M059J (cell line): Measurements from ENCODE around the gene RNF121. TPM values are rescaled to one million over a fixed set of nuclear protein-coding genes. Genes with fewer than 3 reads are reported as not detected.

Source experiments
- DNase-seq: peaks from one replicate; pipeline ENCODE4 v3.0.0-alpha.2; 2012; ENCODE audit warnings: low read depth
- total RNA-seq: library from RNA; depleted of rRNA; stranded (reverse); fragments of >200 nt; shearing (Covaris generic); gene quantifications from 2 replicates; pipeline ENCODE4 v1.2.3, GENCODE V29; 2014

Gene RNF121
- total RNA-seq, 1 experiment from 2014 or later: 33.4 TPM

GRCh38 chr11:71988050-71988449 is 59.2 kb downstream of the RNF121 start:
- DNase-seq: no peak

- no peak for DNase-seq
These were observed 61.9 kb downstream of the RNF121 start for GRCh38 chr11:71990701-71991100.

DNA sequence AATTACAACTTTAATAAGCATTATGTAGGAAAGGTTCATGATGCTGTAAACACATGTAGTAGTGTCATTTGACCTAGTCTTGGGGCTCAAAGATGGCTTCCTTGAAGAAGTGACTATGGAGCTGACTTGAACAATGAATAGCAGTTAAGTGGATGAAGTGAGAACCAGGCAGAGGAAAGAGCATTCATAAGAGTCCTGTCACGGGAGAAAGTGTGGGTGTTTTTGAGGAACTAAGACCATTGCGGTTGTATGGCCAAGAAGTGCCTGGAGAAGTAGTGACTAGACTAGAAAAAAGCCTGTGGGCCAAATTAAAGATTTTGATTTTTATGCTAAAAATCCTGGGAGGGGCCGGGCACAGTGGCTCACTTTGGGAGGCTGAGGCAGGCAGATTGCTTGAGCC is 62.6 kb downstream of the RNF121 start:
- DNase-seq: no peak

- DNase-seq: no peak
These were observed 63.4 kb downstream of the RNF121 start for GRCh38 chr11:71992136-71992730.

GRCh38 chr11:71994786-71995185 is 65.9 kb downstream of the RNF121 start:
- no peak for DNase-seq

DNA sequence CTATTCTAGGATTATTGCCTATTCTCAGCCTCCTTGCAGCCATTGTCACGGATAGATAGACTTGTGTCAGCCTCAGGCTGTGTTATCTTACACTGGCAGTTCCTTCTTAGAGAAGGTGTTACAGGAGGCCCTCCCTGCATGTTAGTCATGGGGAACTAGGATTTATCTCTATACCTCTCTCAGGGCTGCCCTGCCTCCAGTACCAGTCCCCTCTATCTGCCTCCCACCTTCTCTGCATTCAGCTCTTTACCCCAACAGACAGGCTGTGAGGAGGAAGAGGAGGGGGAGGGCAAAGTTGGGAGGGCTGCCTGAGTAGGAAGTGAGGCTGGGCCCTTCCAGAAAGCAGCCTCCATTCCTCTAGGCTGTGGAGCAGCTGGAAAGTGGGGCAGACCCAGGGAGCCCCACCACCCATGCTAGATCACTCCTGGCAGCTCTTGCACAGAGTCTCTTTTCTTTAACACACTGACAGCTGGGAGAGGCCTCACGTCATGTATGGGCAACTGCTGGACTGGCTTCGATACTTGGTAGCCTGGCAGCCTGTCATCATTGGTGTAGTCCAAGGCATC is 67.0 kb downstream of the RNF121 start:
- no peak for DNase-seq

DNA sequence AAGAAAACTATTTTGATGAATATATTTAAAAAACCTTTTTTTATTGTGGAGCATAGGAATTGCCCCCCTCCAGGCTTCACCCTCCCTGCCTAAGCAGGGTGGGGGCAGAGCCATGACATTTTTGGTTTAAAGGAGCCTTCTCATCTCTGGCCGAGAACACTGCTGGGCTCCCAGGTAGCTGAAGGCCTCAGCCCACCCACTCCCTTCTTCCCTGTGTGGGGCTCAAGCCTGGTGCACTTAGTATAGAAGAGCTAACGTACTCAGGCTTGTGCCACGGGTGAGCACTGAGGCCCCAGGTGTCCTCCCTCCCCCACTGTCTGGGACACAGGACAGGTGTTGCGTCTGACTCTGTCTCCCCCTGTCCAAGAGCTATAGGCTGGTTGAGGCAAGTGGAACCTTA is 67.7 kb downstream of the RNF121 start:
- DNase-seq: no peak

GRCh38 chr11:71996946-71997345 is 68.1 kb downstream of the RNF121 start:
- DNase-seq: no peak

DNA sequence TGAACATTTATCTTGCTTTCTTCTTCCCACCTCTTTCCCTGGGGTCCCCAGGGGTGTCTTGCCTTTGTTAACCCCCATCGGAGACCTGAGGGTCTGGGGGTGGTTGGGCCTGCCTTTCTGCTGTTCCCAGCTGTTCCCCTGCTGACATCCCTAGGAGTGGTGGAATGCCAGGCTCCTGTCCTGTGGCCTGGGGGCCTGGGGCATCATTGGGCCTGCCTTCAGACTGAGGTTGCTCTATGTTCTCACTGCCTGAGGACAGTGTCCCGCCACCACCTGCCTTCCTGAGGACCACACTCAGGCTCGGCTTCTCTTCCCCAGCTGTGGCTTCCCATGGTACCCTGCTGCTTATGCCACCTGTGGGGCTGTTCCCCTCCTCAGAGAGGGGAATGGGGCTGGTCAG is 68.7 kb downstream of the RNF121 start:
- DNase-seq: no peak

DNA sequence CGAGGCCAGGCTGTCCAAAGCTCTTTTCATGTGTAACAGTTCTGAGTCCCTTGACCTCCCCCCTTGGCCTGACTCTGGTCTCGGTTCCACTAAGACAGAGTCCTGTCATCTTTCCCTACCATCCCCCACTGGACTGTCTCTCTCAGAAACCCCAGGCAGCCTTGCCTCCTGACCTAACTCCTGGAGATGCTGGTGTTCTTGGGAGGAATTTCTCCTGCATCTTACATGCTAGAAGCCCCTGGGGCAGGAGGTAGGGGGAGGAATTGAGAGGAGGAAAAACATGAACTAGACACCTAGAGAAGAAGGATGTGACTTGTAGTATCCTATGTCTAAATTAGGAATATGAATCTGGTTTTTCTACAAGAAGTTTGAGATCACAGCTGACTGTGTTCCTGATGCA is 69.2 kb downstream of the RNF121 start:
- DNase-seq: no peak

DNA sequence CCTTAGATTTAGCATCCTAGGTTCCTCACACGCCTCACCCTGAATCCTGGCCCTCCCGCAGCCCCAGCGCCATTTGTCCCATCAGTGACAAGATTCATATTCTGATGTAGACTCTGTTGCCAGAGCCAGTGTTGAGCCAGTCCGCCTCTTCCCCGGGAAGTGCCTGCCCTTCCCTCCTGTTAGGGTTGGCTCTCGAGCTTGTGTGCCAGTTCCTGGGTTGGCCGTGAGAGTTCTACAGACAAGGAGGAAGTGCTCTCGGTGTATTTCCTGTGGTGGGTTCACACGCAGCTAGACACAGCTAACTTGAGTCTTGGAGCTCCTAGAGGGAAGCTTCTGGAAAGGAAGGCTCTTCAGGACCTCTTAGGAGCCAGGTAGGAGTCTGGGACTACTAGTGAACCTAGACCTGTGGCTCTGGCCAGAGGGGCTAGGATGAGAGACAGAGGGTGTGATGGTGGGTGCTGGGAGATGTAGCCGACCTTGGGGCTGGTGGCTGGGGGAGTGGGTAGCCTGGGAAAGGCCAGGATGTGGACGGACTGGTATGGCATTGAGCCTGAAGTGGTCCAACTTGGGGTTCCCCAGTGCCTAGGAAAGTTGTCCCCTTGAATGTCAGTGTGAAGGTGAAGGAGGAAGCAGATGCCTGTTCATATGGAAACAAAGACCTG is 69.9 kb downstream of the RNF121 start, which contains the start of gene IL18BP:
Gene IL18BP, plus strand, starts transcription at position 261 of the 662 bp plus-strand sequence. CDS start 1,076 bp downstream, outside the sequence.
- DNase-seq: no peak

DNA sequence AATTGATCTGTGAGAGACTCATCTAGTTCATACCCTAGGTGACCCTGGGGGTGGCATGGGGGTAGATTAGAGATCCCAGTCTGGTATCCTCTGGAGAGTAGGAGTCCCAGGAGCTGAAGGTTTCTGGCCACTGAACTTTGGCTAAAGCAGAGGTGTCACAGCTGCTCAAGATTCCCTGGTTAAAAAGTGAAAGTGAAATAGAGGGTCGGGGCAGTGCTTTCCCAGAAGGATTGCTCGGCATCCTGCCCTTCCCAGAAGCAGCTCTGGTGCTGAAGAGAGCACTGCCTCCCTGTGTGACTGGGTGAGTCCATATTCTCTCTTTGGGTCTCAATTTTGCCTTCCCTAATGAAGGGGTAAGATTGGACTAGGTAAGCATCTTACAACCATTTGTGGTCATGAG is 70.5 kb downstream of the RNF121 start:
- peak; percentile 42 for DNase-seq

DNA sequence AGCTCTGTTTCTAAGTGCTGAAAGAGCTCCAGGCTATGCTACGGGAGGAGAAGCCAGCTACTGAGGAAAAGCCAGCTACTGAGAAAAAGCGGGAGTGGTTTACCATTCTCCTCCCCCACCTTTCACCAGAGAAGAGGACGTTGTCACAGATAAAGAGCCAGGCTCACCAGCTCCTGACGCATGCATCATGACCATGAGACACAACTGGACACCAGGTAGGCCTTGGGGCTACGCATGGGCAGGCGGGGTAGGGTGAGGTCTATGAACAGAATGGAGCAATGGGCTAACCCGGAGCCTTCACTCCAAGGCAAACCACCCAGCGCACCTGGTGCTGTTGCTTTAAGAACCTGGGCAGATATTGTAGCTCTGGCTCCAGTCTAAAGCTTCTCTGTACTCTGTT is 71.0 kb downstream of the RNF121 start:
- DNase-seq: no peak

DNA sequence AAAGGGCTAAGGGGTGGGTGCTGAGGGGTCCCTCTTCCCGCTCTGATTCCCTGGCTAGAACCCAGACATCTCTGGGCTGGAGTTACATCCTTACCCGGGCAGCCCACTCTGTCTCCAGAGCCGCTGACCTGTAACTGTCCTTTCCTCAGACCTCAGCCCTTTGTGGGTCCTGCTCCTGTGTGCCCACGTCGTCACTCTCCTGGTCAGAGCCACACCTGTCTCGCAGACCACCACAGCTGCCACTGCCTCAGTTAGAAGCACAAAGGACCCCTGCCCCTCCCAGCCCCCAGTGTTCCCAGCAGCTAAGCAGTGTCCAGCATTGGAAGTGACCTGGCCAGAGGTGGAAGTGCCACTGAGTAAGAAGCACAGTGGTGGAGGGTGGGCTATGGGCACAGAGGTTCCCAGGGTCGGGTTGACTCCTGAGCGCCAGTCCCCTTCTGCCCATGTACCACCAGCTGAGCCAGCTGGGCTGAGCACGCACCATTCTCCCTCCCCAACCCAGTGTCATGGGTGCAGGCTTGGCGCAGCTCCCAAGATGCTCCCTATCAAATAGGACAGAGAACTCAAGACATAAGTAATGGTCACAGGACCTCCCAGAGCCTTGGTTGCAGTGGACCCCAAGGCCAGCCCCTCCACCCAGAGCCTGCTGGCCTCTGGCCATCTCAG is 71.5 kb downstream of the RNF121 start:
- DNase-seq: no peak

DNA sequence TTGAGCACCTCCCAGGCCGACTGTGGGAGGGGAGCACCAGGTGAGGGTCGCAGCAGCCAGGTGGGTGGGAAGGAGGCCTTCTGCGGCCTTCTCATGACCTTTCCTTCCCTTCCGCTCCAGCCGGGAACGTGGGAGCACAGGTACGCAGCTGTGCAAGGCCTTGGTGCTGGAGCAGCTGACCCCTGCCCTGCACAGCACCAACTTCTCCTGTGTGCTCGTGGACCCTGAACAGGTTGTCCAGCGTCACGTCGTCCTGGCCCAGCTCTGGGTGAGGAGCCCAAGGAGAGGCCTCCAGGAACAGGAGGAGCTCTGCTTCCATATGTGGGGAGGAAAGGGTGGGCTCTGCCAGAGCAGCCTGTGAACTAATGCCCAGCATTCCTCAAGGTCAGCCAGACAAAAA is 72.4 kb downstream of the RNF121 start:
- DNase-seq: no peak

DNA sequence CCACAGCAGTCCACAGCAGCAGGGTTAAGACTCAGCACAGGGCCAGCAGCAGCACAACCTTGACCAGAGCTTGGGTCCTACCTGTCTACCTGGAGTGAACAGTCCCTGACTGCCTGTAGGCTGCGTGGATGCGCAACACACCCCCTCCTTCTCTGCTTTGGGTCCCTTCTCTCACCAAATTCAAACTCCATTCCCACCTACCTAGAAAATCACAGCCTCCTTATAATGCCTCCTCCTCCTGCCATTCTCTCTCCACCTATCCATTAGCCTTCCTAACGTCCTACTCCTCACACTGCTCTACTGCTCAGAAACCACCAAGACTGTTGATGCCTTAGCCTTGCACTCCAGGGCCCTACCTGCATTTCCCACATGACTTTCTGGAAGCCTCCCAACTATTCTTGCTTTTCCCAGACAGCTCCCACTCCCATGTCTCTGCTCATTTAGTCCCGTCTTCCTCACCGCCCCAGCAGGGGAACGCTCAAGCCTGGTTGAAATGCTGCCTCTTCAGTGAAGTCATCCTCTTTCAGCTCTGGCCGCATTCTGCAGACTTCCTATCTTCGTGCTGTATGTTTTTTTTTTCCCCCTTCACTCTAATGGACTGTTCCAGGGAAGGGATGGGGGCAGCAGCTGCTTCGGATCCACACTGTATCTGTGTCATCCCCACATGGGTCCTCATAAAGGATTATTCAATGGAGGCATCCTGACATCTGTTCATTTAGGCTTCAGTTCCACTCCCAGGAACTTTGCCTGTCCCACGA is 73.2 kb downstream of the RNF121 start:
- no peak for DNase-seq

DNA sequence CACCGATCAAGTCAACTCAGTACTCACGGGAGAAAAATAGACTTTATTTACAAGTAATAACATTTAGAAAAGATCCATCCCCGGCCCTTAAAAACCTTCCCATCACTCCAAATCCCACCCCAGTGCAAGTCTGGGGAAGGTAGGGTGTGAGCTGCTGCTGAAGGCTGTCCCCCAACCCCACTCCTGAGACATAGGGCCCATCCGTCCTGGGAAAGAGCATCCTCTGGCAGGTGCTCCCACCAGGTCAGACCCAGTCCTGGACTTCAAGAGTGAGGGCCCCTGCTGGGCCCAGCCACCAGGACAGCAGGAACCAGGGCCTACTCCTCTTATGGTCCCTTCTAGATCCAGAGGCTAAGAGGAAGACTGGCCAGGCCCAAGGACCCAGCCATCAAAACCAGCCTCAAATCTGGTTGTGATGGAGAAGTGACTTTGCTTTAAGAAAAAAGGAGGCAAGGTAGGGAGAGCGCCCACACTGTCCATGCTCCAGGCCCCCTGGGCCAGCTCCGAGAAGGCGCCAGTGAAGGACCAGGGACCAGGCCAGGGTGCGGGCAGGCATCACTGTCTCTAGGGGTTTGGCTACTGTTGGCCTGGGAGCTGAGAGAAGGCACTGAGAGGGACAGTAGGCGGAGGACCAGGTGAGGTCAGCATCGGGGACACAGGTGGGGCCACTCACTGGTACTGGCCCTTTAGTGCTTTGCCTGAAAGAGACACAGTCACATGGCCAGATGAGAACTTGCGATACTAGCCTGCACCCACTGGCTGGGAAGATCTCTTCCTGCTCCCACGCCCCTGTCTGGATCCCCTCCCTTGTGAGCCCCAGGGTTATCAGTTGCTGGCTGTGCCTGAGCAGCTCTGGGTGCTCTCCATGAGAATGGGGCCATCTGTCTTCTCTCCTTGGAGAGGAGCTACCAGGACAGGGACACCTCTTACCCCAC is 74.3 kb downstream of the RNF121 start:
- DNase-seq: no peak

DNA sequence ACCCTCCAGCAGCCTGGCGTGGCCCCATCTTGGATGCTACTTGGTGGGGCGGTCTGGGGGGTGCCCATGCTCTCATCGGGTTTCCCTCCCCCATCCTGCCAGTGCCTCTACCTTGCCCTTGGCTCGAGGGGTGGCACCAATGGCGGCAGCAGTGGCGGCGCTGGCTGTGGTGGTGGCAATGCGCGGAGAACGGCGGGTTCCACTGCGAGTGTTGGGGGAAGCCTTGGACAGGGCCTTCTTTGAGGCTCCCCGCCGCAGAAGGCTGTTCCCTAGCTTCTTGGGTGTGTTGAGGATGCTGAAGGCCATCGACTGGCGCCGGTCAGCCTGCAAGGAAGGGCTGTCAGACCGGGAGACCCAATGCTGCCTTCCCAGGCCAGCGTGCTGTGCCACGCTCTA is 74.9 kb downstream of the RNF121 start:
- no peak for DNase-seq

GRCh38 chr11:72004515-72005346 is 75.9 kb downstream of the RNF121 start:
- DNase-seq: no peak
